GM18873 (cell line): Measurements from ENCODE around the gene HOXA11.

Experiments used
- ATAC-seq: cut with Tn5 transposase; IDR thresholded peaks from one replicate; pipeline ENCODE4 v1.9.1; 2021; ENCODE audit warnings: mild to moderate bottlenecking, moderate library complexity, moderate number of reproducible peaks; ENCODE audit not compliant: unreplicated experiment, low FRiP score

HOXA11 gene

DNA sequence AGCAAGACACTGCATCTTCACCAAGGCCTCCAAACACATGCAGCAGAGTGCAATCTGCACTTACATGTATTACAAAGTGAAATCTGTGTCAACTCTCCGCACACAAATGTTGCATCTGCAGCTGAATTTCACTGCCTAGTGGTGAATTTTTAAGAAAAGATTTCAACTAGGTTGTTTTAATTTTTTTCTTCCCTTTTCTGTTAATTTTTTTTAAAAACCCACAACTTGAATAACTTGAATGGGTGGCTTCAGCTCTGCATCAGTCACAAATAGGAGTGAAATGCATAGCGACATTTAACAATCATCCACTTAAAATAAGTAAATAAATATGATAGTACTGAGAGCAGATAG, 8.9 kb upstream of the HOXA11 start:
- no peak for ATAC-seq

DNA sequence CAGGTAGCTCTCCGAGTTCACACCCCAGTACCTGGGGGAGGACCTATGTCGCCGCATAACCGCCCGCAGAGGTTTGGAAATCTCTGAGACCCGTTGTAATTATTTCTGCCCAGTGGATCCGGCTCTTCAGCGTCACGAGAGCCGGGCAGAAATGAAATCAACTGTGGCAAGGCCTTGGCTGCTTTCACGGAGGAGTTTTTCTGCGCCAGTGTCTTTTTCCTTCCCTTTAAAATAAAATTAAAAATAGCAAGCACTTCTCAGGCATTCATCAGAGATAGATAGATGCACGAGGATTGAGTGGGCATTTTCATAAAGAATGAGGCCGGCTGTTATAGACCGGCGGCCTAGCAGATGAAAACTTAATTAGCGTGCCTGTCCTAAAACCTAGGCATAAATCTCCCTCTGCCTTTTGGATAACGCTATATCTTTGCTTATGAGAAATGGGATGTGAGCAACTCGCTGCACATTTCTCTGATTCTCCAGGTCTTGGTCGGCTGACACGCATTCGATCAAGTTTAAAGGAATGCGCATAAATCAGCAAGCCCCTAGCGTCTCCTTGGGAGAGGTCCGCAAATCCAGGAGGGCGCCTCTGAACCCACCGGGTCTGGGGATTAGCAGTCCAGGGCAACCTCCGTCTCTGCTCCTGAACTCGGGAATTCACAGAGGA, 8.4 kb upstream of the HOXA11 start:
- no peak for ATAC-seq

DNA sequence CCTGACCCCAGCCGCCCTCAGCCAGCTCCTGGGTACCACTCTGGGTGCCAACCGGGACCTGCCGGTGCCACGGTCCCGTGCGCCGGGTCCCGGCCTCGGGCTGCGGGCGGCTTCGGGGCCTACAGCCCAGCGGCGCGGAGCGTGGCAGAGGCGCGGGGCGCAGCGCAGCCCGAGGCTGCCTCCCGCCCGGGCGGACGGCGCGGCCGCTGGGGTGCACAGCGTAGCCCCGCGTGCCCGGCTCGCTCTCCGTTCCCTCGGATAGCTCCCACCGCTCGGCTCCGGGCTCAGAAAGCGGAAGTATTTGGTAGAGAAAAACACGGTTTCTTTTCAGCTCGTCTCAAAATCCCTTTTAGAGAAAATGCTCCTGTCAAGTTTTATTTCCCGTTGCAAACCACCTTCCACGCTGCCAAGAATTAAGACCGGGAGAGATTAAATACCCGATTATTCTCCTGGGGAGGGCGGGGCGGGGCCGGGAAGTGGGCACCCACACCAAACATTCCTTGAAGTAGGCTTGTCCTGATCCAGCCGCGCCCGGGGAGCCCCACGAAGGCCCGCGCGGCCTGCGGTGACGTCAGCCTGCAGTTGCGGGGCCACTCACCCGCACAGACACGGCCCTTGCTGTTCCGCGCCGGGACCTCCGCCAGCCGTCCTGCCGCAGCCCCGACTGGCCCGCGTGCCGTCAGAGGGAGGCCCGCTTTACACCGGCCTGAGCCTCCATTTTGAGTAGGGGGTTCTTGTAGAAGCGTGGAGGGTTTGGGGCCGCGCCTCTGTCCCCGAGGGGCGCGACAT, 7.7 kb upstream of the HOXA11 start:
- no peak for ATAC-seq

DNA sequence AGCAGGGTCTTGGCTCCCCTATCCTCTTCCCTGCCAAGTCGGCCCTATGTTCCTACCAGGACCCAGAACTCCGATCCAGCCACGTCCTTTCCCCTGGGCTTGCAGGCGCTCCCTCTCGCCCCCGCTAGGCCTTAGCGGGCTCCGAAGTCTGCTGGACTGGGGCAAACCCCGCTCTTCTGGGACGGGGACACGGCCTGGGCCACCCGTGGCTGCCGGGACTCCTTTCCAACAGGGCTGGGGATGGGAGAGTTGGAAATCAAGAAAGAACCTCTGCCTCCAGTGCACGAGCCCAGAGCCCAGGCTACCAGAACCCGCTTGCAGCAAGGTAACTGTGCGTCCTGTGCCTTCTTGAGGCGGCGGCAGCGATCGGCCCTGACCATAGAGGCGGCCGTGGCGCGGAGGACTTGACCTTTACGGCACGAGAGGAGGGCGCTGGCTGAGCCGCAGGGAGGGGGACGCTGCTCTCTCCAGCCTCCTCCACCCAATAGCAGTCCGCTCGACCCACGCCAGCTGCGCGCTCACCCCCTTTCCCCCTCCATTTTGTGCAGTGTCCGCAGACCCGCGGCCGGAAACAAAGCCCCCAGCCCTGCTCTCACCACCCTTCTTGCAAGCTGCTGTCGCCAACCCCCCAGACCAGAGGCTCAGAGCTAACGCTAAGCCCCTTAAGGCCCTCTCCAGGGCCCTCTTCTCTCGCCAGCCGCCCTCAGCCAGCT, 7.0 kb upstream of the HOXA11 start:
- no peak for ATAC-seq

DNA sequence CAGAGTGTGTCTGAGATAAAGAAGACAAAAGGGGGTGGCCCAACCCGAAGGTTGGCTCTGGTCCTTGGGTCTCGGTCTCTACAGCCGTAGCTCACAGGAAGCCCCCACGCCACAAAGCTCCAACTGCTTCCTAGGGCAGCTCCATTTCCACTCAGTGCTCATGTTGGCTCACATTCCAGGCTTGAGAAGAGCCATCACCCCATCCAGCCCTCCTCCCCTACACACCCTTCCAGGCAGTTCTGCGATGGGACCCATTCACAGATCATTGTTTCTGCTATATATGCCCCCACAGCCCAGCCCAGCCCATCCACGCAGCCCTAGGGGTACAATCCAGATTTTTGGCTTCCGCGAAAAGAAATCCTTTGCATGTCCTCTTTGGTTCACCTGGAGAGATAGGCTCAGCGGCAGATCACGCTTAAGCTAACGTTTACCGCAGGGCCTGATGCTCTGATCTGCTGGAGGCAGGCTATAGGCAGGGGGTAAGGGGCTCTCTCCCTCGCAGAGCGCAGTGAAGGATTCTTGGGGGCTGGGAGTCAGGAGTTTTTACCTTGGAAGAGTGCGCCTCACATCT, 6.2 kb upstream of the HOXA11 start:
- ATAC-seq: no peak

DNA sequence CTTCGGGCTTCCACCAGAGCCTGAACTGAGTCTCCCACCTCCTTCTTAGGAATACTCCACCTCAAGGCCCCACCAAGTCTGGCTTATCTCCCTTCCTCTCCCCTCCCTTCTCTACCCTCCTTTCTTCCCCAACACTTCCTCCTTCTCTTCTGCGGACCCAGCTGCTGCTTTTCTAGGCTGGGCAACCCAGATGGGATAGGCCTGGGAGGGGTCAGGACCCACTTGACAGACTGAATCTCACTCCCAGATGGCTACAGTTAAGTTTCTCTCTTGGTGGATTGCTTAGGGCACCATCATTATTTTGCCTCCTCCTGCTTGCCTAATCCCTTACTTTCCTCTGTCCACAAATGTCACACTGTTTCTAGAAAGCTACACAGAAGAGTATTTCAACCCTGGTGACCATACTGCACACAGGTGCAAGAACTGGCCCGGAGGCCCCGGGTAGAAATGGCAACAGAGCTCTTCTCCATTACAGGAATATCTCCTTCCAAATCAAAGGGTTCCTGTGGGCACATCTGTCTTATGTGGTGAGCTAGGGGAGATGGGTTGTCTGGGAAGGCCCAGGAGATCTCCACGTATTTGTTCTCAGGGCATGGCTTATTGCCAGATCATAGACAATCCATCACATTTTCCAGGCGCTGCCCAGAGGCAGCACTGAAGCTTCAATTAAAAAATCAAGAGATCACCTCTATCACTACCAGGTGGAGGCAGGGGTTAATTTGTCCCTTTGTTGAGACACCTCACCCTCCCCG, 5.1 kb upstream of the HOXA11 start:
- no peak for ATAC-seq

DNA sequence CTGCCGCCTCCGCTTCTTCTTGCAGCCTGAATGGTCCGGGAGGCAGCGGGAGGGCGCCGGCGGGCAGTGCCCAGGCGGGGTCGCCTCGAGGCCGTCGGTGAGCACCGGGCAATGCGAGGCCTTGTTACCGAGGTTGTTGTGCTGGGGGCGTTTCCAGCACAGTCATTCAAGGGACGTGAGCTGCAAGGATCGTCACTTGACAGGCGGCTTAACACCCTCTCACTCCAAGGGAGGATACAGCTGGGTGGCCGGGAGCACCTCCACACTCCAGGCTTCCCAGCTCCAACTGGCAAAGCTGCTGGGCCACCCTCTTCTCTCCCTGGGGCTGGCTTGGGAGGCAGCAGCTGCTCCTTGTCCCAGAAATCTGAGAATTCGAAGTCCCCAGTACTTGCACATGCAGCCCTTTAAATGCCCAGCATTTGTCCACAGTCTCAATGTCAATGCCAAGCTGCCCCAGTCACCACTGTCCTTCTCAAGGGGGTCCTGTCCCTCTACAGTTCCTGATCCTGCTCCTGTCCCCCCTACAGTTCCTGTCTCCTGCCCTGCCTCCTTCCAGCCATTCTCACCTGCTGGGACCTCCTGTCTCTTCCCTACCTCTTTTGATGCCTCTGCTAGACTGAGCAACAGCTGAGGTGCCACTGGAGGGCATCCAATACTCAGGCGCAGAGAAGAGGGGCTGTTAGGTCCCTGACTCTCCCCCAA, 4.4 kb upstream of the HOXA11 start:
- ATAC-seq: no peak

GRCh38 chr7:27188386-27189294, 3.6 kb upstream of the HOXA11 start:
- no peak for ATAC-seq

GRCh38 chr7:27187475-27188385, 2.7 kb upstream of the HOXA11 start:
- no peak for ATAC-seq

- ATAC-seq: no peak
These were observed 1.8 kb upstream of the HOXA11 start for GRCh38 chr7:27186668-27187474.

- no peak for ATAC-seq
These were observed 1.0 kb upstream of the HOXA11 start for GRCh38 chr7:27185854-27186667.

DNA sequence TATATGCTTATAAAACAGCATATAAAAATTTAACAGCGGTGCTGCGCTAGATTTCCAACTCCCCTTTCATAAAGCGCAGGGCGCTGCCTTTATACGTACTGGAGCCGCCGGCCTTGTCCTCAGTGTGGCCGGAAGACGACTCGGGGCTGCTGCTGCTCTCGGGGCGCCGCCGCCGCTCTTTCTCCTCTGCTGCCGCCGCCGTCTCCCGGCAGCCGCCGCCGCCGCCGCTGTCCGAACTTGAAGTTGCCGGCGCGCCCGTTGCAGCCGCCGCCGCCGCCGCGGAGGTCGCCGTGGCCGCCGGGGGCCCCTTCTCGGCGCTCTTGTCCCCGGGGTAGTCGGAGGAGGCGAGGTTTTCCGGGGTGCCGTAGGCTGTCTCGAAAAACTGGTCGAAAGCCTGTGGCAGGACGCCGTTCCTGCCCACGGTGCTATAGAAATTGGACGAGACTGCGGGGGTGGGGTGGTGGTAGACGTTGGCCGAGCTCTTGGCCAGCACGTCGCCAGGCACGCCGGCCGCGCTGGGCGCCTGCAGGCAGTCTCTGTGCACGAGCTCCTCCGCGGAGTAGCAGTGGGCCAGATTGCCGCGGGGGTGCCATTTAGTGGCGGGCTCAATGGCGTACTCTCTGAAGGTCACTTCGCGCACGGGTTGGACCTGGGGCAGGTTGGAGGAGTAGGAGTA, 557 bp downstream of the HOXA11 start:
- no peak for ATAC-seq

DNA sequence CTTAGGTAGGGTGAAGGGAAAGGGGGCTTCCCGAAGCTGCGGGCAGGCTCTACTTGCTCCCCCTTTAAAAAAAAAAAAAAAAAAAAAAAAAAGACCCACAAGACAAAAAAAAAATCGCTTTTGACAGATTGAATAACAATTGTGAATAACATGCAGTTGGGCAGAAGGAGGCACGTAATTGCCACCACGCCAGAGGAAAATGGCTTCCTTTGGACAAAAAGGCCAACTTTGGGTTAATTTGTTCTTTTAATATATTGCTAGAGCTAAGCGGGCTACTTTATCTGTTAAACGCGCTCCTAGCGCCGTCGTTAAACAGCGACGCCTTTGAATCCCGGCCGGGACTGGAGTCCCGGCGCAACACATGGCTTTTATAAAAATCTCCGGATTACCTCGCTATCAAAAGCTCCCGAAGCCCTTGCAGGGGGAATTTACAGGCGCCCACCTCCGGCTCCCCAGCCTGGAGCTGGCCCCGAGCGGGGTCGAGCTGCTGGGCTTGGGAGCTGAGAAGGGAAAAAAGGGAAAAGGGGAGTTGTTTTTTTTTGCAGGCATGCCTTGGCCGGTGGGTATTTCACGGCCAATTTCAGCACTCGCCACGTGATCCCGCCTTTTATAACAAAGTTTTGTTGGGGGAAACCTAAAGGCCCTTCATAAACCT, 1.2 kb downstream of the HOXA11 start:
- no peak for ATAC-seq

GRCh38 chr7:27182861-27183681, 2.0 kb downstream of the HOXA11 start:
- ATAC-seq: no peak
